HG02571 (cell line): ENCODE results near the gene RFPL3.
"Not testable (repeated sequence)": the region's sequence is repeated elsewhere in the genome, so short reads cannot be mapped to it uniquely, and the experiment has no call there.

Experiments
- ATAC-seq: cut with Tn5 transposase; IDR thresholded peaks from one replicate; pipeline ENCODE4 v1.9.1; 2021; ENCODE audit warnings: mild to moderate bottlenecking, moderate library complexity; ENCODE audit not compliant: unreplicated experiment

Gene RFPL3

DNA sequence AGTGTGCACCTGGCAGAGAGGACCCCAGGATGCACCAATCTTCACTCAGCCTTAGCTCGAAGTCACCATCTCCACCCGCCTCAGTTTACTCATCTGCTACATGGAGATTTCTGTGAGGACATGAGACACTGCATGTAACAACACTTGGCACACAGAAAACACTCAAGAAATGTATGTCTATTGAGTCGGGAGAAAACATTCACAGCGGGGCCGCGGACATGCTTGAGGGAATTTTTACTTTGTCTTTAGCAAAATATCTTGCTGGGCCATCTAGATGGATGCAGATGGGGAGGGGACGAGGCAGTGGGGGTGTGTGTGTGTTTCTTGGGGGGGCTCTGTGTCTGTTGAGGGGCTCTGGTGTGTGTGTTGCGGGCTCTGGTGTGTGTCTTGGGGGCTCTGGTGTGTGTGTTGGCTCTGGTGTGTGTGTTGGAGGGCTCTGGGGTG is 28.4 kb upstream of the RFPL3 start:
- no peak for ATAC-seq

DNA sequence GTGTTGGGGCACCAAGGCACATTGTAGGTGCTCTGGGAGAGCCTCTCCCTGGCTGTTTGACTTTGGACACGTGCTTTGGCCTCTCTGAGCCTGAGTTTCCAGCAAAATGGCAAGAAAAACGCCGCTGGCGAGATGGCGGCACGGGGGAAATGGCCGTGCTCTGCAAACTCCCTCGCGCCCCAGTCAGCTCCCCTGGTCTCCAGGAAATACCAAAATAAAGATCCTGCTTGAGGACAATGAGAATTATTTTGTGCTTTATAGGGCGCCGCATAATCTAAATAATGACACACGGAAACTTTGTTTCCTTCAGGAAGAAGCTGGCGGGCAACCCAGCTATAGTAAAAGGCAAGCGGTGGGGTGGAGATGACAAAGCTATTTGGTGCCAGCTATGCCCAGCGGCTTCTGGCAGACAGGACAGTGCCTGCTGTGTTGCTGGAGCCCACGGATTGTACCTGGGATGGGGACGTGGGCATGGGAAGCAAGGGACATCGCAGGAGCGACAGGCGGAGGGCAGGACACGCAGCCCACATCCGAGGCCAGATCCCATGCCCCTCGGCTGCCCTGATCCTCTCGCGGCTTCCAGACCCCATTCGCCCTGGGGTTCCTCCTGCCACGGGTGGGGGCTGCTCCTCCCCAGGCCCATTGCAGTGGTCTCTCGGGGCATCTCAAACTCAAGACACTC is 26.3 kb upstream of the RFPL3 start:
- no peak for ATAC-seq

- no peak for ATAC-seq
These were observed 25.5 kb upstream of the RFPL3 start for GRCh38 chr22:32331918-32332725.

DNA sequence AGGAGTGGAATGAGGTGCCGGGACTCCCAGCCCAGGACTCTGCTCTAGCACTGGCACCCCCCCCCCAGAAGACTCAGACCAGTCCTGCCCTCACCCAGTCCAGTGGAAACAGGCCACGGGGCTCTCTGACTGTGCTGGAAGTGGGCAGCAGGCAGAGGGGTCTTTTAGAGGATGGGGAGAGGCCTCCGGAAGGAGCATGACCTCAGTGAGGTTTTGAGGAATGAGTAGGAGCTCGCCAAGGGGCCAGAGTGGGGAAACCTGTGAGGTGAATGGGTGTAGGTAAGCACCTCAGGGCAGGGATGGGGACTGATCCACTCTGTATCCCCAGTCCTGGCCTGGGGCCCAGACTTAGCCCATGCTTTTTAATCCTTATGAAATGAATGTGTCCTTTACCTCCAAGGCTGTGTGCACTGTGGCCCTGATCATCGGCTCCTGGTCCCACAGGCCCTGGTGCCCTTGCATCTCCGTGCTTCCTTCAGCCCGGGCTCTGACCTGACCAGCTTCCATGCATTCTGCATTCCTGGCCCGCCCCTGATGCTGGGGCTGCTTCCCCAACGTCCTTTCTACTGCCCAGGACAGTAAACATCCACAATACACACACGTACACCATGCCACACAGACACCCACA is 24.4 kb upstream of the RFPL3 start:
- ATAC-seq, result no peak

GRCh38 chr22:32333769-32334659 is 23.7 kb upstream of the RFPL3 start:
- ATAC-seq, result no peak

- no peak for ATAC-seq
These were observed 22.9 kb upstream of the RFPL3 start for GRCh38 chr22:32334660-32335365.

DNA sequence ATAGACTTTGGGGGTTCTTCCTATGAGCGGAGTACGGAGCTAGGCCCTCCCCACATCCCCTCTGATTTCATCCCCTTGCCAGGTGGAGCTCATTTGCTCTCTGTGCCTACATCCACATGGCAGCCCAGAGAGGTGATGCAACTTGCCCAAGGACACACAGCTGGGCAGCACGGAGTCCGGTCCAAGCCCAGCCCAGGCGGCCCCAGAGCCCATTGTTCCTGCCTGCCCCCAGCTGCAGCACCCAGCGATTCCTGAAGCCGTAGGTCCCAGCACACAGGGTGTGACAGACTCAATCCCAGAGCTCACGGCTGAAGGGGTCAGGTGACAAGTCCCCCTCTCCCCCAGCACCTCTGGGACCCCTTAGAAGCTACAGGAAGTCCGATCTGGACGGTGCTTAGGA is 22.2 kb upstream of the RFPL3 start:
- ATAC-seq, result no peak

DNA sequence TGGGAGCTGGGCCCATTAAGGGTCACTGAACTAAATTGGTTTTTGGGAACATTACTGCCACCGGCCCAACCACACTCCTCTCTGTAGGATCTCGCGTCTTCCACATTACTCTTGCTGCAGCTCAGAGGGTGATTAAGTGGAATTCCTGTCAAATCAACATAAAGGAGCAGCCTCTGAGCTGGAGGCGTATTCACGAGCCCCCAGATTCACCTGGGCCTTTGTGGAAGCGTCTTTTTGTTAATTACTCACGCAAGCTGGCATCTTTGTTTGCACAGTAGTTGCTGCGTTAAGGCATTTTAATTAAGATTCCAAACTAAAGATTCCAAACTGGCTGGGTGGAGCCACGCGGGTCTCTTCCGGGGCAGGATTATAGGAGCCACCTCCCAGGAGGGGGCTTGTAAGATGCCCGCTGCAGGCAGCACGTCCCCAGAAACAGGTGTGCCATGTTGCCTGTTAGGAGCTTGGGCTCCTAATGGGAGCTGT is 21.5 kb upstream of the RFPL3 start:
- ATAC-seq, result no peak

- ATAC-seq, result no peak
These were observed 20.8 kb upstream of the RFPL3 start for GRCh38 chr22:32336771-32337424.

DNA sequence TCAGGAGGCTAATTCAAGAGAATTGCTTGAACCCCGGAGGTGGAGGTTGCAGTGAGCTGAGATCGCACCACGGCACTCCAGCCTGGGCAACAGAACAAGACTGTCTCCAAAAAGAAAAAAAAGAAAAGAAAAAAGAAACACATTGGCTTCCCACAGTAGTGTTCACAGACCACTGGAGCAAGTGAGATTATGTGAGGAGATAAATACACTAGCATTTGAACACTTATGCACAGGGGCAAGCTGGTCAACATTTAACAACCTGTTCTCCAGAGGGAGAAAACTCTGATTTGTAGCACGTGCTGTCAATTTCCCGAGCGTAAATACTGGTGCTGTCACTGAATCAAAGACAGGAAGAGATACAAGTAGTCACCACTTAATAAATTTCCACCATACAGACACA is 20.2 kb upstream of the RFPL3 start:
- not testable (repeated sequence) for ATAC-seq

DNA sequence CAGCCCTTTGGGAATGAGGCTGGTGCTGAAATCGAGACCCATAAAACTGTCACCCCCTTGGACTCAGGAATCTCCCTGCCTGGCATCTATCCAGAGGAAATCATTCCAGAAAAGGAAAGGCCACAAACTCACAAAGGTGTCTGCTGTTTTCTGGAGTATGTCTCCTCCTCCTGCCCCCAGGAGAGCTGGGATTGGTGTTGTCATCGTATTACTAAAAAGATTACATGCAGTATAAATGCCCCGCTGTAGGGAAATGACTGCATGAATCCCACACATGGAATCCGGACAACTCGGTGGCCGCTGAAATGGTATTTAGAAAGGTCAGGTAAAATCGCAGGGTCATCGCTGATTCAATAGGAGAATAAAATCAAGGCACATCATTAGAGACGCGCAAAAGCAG is 18.9 kb upstream of the RFPL3 start:
- ATAC-seq, result no peak

DNA sequence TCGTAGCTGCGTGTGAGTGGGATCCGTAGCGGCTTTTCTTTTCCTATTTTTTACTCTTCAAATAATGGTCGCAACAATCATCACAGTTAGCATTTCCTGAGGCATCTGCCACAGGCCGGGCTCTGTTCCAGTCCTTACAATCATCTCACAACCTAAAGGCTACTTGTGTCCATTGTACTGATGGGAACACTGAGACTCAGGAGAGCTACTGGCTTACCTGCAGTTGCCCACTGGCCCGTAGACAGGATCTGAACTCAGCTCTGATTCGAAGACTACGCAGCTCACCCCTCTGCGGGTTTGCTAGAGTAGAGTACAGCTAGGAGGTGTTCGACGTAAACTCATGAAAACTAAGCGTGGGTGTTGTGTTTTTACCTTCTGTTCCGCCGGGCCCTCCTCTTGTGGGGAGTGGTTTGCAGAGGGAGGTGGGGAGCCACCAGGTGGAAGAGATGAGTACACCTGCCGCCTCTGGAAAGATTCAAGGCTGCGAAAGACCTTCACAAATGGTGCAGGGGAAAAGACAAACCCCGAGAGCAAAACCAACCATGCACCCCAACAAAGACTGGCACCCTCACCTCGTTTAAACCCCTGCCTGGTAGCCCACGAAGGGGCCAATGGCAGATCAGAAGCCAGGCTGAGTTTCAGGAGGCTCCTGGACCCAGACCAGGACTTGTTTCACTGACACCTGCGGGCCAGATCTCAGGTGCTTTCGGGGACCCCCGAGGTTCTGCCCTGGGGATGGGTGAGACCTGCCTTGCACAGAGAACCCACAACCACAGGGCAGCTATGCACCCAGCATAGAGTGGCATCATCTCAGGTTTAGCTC is 18.3 kb upstream of the RFPL3 start:
- ATAC-seq, result no peak

DNA sequence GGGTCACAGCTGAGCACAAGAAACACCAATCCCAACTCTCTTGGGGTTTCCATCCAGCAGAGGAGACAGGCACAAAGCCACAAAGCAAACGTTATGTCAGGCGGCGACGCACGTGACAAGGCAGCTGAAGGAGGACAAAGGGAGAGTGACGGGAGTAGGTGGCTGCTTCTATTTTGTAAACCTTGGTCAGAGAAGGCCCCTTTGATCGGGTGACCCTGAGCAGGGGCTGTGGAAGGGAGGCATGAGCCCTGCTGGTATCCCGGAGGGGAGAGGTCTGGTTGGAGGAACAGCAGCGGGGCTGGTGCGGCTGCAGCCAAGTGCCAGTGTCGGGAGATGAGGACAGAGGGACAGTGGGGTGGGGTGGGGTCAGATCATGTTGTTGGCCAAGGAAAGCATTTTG is 17.3 kb upstream of the RFPL3 start:
- no peak for ATAC-seq

GRCh38 chr22:32341122-32341740 is 16.4 kb upstream of the RFPL3 start:
- ATAC-seq, result no peak

GRCh38 chr22:32342977-32343376 is 14.7 kb upstream of the RFPL3 start:
- no peak for ATAC-seq

- no peak for ATAC-seq
These were observed 13.7 kb upstream of the RFPL3 start for GRCh38 chr22:32343941-32344340.

- no peak for ATAC-seq
These were observed 9.5 kb upstream of the RFPL3 start for GRCh38 chr22:32348031-32348611.

DNA sequence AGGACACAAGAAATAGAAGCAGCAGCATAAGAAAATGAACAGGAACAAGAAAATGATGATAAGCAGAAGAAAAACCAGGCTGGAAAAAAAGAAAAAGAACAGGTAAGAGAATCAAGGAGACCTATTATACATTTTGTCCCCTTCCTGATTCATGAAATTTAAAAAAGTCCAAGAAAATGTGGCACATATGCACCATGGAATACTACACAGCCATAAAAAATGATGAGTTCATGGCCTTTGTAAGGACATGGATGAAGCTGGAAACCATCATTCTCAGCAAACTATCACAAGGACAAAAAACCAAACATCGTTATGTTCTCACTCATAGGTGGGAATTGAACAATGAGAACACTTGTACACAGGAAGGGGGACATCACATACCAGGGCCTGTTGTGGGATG is 5.8 kb upstream of the RFPL3 start:
- ATAC-seq, result not testable (repeated sequence)
